SU-DHL-6 (cell line): Measurements from ENCODE around the gene NPC1.

ENCODE experiments used
- CTCF ChIP-seq: fragments of 200-600 bp; sonication (generic); IDR thresholded peaks from one replicate; pipeline ENCODE4 v1.5.1; 2017; ENCODE audit warnings: antibody characterized with exemption, mild to moderate bottlenecking, low read length, moderate library complexity; ENCODE audit not compliant: insufficient read depth, poor library complexity, severe bottlenecking
- EZH2phosphoT487 ChIP-seq: fragments of 200-600 bp; sonication (generic), shearing (Covaris generic); conservative IDR thresholded peaks from 2 replicates; pipeline ENCODE4 v1.6.1; 2018; ENCODE audit warnings: mild to moderate bottlenecking, antibody characterized with exemption, low read length, moderate library complexity, mixed read lengths

- TF ChIP-seq EZH2phosphoT487 = no peak
- TF ChIP-seq CTCF = no peak
These were observed 49.0 kb downstream of the NPC1 start for GRCh38 chr18:23537274-23537673.
